ENCODE data around the gene EPG5. TPM values are rescaled to one million over a fixed set of nuclear protein-coding genes. Genes with fewer than 3 reads are reported as not detected.
"Not testable (repeated sequence)": the region's sequence is repeated elsewhere in the genome, so short reads cannot be mapped to it uniquely, and the experiment has no call there.

EPG5 gene
- total RNA-seq, 1 donor from 2014 or later = 18.2 TPM

- Histone ChIP-seq H3K27me3 (ENCODE audit: low read depth) (no peaks in the 10 kb centered on the region), H3K36me3 (no peaks in the 10 kb centered on the region), H3K9me3 (replicated peaks) (no peaks in the 10 kb centered on the region), H3K27ac (replicated peaks) (no peak overlapping the region), H3K4me1 (peaks cover 13% of the 10 kb centered on the region), H3K4me3 (no peak overlapping the region)
- intact Hi-C loops (cut with micrococcal nuclease) = no loop called here
- TF ChIP-seq, protein P1, sequence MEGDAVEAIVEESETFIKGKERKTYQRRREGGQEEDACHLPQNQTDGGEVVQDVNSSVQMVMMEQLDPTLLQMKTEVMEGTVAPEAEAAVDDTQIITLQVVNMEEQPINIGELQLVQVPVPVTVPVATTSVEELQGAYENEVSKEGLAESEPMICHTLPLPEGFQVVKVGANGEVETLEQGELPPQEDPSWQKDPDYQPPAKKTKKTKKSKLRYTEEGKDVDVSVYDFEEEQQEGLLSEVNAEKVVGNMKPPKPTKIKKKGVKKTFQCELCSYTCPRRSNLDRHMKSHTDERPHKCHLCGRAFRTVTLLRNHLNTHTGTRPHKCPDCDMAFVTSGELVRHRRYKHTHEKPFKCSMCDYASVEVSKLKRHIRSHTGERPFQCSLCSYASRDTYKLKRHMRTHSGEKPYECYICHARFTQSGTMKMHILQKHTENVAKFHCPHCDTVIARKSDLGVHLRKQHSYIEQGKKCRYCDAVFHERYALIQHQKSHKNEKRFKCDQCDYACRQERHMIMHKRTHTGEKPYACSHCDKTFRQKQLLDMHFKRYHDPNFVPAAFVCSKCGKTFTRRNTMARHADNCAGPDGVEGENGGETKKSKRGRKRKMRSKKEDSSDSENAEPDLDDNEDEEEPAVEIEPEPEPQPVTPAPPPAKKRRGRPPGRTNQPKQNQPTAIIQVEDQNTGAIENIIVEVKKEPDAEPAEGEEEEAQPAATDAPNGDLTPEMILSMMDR (IDR thresholded peaks at IDR 0.05; ENCODE audit: borderline replicate concordance) = no peak
- DNase-seq = no peak
Measured at GRCh38 chr18:45976566-45976965, 9.4 kb upstream of the EPG5 start.

DNA sequence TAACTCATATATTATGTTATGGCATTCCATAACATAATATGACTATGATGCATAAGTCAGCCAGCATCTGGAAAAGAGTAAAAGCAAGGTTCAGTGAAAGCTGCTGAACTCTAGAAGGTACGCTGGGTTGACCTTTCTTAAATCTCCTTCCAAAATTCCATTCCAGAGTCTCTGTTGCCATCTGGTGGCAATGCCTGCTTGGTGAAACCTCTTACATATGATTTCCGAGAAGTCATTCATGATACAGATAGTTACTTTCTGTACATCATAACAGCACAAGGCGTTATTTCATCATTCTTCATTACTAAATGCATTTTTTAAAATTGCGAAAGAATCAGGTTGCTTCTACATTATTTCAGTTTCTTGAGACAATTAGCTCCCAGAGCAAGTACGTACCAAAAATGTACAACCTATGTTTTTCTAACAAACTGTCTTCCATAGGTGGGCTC, 7.0 kb upstream of the EPG5 start:
- TF ChIP-seq, protein P1 (IDR thresholded peaks at IDR 0.05; ENCODE audit: borderline replicate concordance) = peak; percentile 77
- H3K27ac ChIP-seq (replicated peaks) = no peak overlapping the region
- no peak overlapping the region for H3K4me3 ChIP-seq
- H3K36me3 ChIP-seq = no peaks in the 10 kb centered on the region
- no peaks in the 10 kb centered on the region for H3K27me3 ChIP-seq (ENCODE audit: low read depth)
- H3K9me3 ChIP-seq (replicated peaks) = no peaks in the 10 kb centered on the region
- intact Hi-C loops (cut with micrococcal nuclease) = no loop called here
- peaks cover 4% of the 10 kb centered on the region for H3K4me1 ChIP-seq
- peak; percentile 23 for DNase-seq

GRCh38 chr18:45964913-45965312, 2.2 kb downstream of the EPG5 start:
- H3K27me3 ChIP-seq (ENCODE audit: low read depth); intact Hi-C loops (cut with micrococcal nuclease); H3K36me3 ChIP-seq; H3K9me3 ChIP-seq (replicated peaks); H3K27ac ChIP-seq (replicated peaks); H3K4me3 ChIP-seq; DNase-seq: not testable (repeated sequence)
- H3K4me1 ChIP-seq = peaks cover 58% of the 10 kb centered on the region

DNA sequence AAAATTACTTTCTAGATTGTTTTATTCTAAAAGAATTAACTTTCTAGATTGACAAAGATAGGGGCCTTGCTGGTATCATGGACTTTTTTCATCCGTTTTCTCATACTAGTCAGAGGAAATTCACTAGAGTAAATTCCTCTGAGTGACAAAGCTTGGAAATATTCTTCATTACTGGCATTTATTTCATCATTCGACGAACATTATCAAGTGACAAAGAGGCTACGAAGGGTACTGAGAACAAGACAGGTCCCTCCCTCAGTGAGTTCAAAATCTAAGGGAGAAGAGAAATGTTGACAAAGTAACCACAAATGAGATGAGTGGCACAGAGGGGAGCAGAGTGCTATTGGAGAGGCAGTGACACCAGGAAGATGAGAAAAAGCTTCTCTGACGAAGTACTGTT, 4.3 kb downstream of the EPG5 start:
- intact Hi-C loops (cut with micrococcal nuclease) = no loop called here
- no peak for DNase-seq
- TF ChIP-seq, protein P1 (IDR thresholded peaks at IDR 0.05; ENCODE audit: borderline replicate concordance) = no peak
- H3K4me1 ChIP-seq = peaks cover 64% of the 10 kb centered on the region
- H3K27me3 ChIP-seq (ENCODE audit: low read depth) = no peaks in the 10 kb centered on the region
- no peak overlapping the region for H3K4me3 ChIP-seq
- peaks cover 7% of the 10 kb centered on the region for H3K36me3 ChIP-seq
- H3K9me3 ChIP-seq (replicated peaks) = no peaks in the 10 kb centered on the region
- peak overlapping the region; percentile 61 for H3K27ac ChIP-seq (replicated peaks)

DNA sequence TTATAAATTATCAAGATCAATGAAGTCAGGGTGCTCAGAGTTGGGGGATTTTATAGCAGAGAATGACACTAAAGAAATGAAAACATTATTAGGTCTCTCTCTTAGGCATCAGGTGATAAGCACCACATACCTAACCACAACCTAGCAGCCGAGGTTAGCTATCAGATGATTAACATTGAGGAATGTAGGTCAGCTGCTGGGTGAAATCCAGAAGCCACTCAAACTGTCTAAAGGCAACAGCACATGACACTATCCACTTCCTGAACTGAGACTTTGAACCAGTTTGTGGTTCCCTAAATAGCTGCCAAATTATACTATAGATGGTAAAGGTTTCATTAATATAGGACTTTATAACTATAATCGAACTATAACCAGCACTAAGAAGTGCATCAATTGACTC, 4.7 kb downstream of the EPG5 start:
- Histone ChIP-seq H3K36me3 (peaks cover 7% of the 10 kb centered on the region), H3K4me3 (no peak overlapping the region), H3K27me3 (ENCODE audit: low read depth) (no peaks in the 10 kb centered on the region), H3K4me1 (peaks cover 60% of the 10 kb centered on the region), H3K9me3 (replicated peaks) (no peaks in the 10 kb centered on the region), H3K27ac (replicated peaks) (peak overlapping the region; percentile 61)
- intact Hi-C loops (cut with micrococcal nuclease) = no loop called here
- TF ChIP-seq, protein P1 (IDR thresholded peaks at IDR 0.05; ENCODE audit: borderline replicate concordance) = no peak
- no peak for DNase-seq

- intact Hi-C loops (cut with micrococcal nuclease); H3K27me3 ChIP-seq (ENCODE audit: low read depth); H3K4me3 ChIP-seq; H3K27ac ChIP-seq (replicated peaks); H3K9me3 ChIP-seq (replicated peaks); DNase-seq: not testable (repeated sequence)
- Histone ChIP-seq H3K36me3 (peaks cover 14% of the 10 kb centered on the region), H3K4me1 (peaks cover 40% of the 10 kb centered on the region)
Measured at GRCh38 chr18:45959484-45959883, 7.6 kb downstream of the EPG5 start.

DNA sequence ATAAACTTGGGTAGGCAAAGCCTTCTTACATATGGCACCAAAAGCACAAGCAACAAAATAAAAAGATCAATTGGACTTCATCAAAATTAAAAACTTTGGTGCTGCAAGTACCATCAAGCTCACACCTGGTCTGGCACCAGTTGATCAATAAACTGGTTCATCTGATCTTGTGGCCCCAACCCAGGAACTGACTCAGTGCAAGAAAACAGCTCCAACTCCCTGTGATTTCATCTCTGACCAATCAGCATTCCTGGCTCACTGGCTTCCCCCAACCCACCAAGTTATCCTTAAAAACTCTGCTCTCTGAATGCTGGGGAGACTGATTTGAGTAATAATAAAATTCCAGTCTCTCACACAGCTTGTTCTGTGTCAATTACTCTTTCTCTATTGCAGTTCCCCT, 8.4 kb downstream of the EPG5 start:
- Histone ChIP-seq H3K27me3 (ENCODE audit: low read depth) (no peaks in the 10 kb centered on the region), H3K36me3 (peaks cover 21% of the 10 kb centered on the region), H3K4me1 (peaks cover 39% of the 10 kb centered on the region), H3K9me3 (replicated peaks) (no peaks in the 10 kb centered on the region), H3K27ac (replicated peaks) (no peak overlapping the region), H3K4me3 (no peak overlapping the region)
- TF ChIP-seq, protein P1 (IDR thresholded peaks at IDR 0.05; ENCODE audit: borderline replicate concordance) = no peak
- intact Hi-C loops (cut with micrococcal nuclease) = no loop called here
- no peak for DNase-seq

Data from left ventricle myocardium inferior (tissue), 1 donor.